22Rv1 (cell line): ENCODE data around the gene GPR45.

Source experiments
- ZFX ChIP-seq: fragments of 450-650 bp; IDR thresholded peaks from 2 replicates; pipeline ENCODE4 v1.6.1; 2017; ENCODE audit warnings: antibody characterized with exemption, borderline replicate concordance
- TF ChIP-seq, protein P1 (sequence below): fragments of 450-650 bp; IDR thresholded peaks from 2 replicates; pipeline ENCODE4 v1.5.1; 2017; ENCODE audit warnings: mild to moderate bottlenecking

GRCh38 chr2:105244451-105244850 is 2.9 kb downstream of the GPR45 start:
- TF ChIP-seq, protein P1, sequence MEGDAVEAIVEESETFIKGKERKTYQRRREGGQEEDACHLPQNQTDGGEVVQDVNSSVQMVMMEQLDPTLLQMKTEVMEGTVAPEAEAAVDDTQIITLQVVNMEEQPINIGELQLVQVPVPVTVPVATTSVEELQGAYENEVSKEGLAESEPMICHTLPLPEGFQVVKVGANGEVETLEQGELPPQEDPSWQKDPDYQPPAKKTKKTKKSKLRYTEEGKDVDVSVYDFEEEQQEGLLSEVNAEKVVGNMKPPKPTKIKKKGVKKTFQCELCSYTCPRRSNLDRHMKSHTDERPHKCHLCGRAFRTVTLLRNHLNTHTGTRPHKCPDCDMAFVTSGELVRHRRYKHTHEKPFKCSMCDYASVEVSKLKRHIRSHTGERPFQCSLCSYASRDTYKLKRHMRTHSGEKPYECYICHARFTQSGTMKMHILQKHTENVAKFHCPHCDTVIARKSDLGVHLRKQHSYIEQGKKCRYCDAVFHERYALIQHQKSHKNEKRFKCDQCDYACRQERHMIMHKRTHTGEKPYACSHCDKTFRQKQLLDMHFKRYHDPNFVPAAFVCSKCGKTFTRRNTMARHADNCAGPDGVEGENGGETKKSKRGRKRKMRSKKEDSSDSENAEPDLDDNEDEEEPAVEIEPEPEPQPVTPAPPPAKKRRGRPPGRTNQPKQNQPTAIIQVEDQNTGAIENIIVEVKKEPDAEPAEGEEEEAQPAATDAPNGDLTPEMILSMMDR = no peak
- no peak for TF ChIP-seq ZFX
